ENCODE results near the gene KLRF1. TPM values are rescaled to one million over a fixed set of nuclear protein-coding genes. Genes with fewer than 3 reads are reported as not detected.

The KLRF1 gene
- total RNA-seq, 3 donors from 2014 or later (not counting 1 experiment from before 2014, with no cell fraction given): 364 to 424 (median 392) TPM

- Mint-ChIP-seq H3K9me3 (no peaks in the 10 kb centered on the region), H3K36me3 (peaks cover 14% of the 10 kb centered on the region), H3K27me3 (ENCODE audit: low read depth in 2 of 2) (no peaks in the 10 kb centered on the region), H3K4me3 (peak overlapping the region; percentile 100), H3K4me1 (peaks cover 16% of the 10 kb centered on the region in 2 donors), H3K27ac (peak overlapping the region in 1 of 2 donors; percentile 91)
- Histone ChIP-seq H3K4me1 (ENCODE audit: control insufficient read depth, insufficient read depth, low read length) (peaks cover 11% of the 10 kb centered on the region), H3K4me3 (ENCODE audit: low read length) (peak overlapping the region; percentile 88), H3K36me3 (ENCODE audit: control insufficient read depth, insufficient read depth, low read length) (peaks cover 21% of the 10 kb centered on the region), H3K27ac (ENCODE audit: low read length) (peak overlapping the region; percentile 85), H3K27me3 (ENCODE audit: control insufficient read depth, insufficient read depth, low read length) (no peaks in the 10 kb centered on the region), H3K9me3 (ENCODE audit: control insufficient read depth, insufficient read depth, low read length) (no peaks in the 10 kb centered on the region)
- peak in 2 of 3 donors; percentile 9 to 12 for ATAC-seq
- 50% methylated on average over 1 of the region's 5 CpGs for WGBS (ENCODE audit: insufficient coverage)
- no peak for DNase-seq
- no peak for TF ChIP-seq CTCF (IDR thresholded peaks at IDR 0.05)
- intact Hi-C loops (cut with micrococcal nuclease): loop anchor here (1.0 to 10.0 kb wide), 2 partner anchors 70 to 185 kb away; partner anchors contain the start of gene CD69
Measured at GRCh38 chr12:9829982-9830381, 2.7 kb downstream of the KLRF1 start.

- Mint-ChIP-seq H3K4me1 (peaks cover 2 to 3% of the 10 kb centered on the region in 2 donors), H3K36me3 (peaks cover 8% of the 10 kb centered on the region), H3K4me3 (peak overlapping the region; percentile 82), H3K27me3 (ENCODE audit: low read depth in 2 of 2) (no peaks in the 10 kb centered on the region), H3K9me3 (no peaks in the 10 kb centered on the region), H3K27ac (no peak overlapping the region)
- ATAC-seq: no peak
- H3K4me3 ChIP-seq (ENCODE audit: low read length): peak overlapping the region; percentile 88
- no peaks in the 10 kb centered on the region for H3K9me3 ChIP-seq (ENCODE audit: control insufficient read depth, insufficient read depth, low read length)
- peaks cover 32% of the 10 kb centered on the region for H3K36me3 ChIP-seq (ENCODE audit: control insufficient read depth, insufficient read depth, low read length)
- H3K27ac ChIP-seq (ENCODE audit: low read length): peak overlapping the region; percentile 61
- no peak for DNase-seq
- peaks cover 20% of the 10 kb centered on the region for H3K4me1 ChIP-seq (ENCODE audit: control insufficient read depth, insufficient read depth, low read length)
- no peaks in the 10 kb centered on the region for H3K27me3 ChIP-seq (ENCODE audit: control insufficient read depth, insufficient read depth, low read length)
- intact Hi-C loops (cut with micrococcal nuclease): no loop called here
- no peak for TF ChIP-seq CTCF (IDR thresholded peaks at IDR 0.05)
- no CpG with 5 or more reads among the region's 3 CpGs for WGBS (ENCODE audit: insufficient coverage)
Measured at GRCh38 chr12:9831720-9832119, 4.4 kb downstream of the KLRF1 start.

GRCh38 chr12:9843407-9843806, 16.1 kb downstream of the KLRF1 start:
- H3K27ac ChIP-seq (ENCODE audit: low read length): no peak overlapping the region
- Mint-ChIP-seq H3K27ac (peak overlapping the region in 1 of 2 donors; percentile 83), H3K27me3 (ENCODE audit: low read depth in 2 of 2) (no peaks in the 10 kb centered on the region), H3K36me3 (peaks cover 36% of the 10 kb centered on the region), H3K9me3 (no peaks in the 10 kb centered on the region), H3K4me1 (peaks cover 75 to 77% of the 10 kb centered on the region in 2 donors), H3K4me3 (no peak overlapping the region)
- H3K4me3 ChIP-seq (ENCODE audit: low read length): no peak overlapping the region
- DNase-seq: no peak
- H3K36me3 ChIP-seq (ENCODE audit: control insufficient read depth, insufficient read depth, low read length): peaks cover 53% of the 10 kb centered on the region
- WGBS (ENCODE audit: insufficient coverage): 57% methylated on average over 1 of the region's 3 CpGs
- H3K27me3 ChIP-seq (ENCODE audit: control insufficient read depth, insufficient read depth, low read length): no peaks in the 10 kb centered on the region
- no peak for TF ChIP-seq CTCF (IDR thresholded peaks at IDR 0.05)
- no peaks in the 10 kb centered on the region for H3K4me1 ChIP-seq (ENCODE audit: control insufficient read depth, insufficient read depth, low read length)
- no peaks in the 10 kb centered on the region for H3K9me3 ChIP-seq (ENCODE audit: control insufficient read depth, insufficient read depth, low read length)
- no peak for ATAC-seq
- intact Hi-C loops (cut with micrococcal nuclease): no loop called here

- peak overlapping the region in 1 of 2 donors; percentile 62 for H3K27ac Mint-ChIP-seq
- WGBS (ENCODE audit: insufficient coverage): 89% methylated on average over 5 of the region's 5 CpGs
- peak overlapping the region; percentile 53 for H3K4me3 Mint-ChIP-seq
Measured at GRCh38 chr12:9848899-9849298, 21.6 kb downstream of the KLRF1 start.

More at GRCh38 chr12:9848899-9849298, 21.6 kb downstream of the KLRF1 start:
- H3K36me3 ChIP-seq (ENCODE audit: control insufficient read depth, insufficient read depth, low read length): peaks cover 63% of the 10 kb centered on the region
- no peak for ATAC-seq
- no peaks in the 10 kb centered on the region for H3K9me3 ChIP-seq (ENCODE audit: control insufficient read depth, insufficient read depth, low read length)
- no peak for DNase-seq
- peaks cover 16% of the 10 kb centered on the region for H3K4me1 ChIP-seq (ENCODE audit: control insufficient read depth, insufficient read depth, low read length)
- H3K4me3 ChIP-seq (ENCODE audit: low read length): no peak overlapping the region
- Mint-ChIP-seq H3K9me3 (no peaks in the 10 kb centered on the region), H3K4me1 (peaks cover 81 to 84% of the 10 kb centered on the region in 2 donors), H3K27me3 (ENCODE audit: low read depth in 2 of 2) (no peaks in the 10 kb centered on the region), H3K36me3 (peaks cover 58% of the 10 kb centered on the region)
- no peaks in the 10 kb centered on the region for H3K27me3 ChIP-seq (ENCODE audit: control insufficient read depth, insufficient read depth, low read length)
- H3K27ac ChIP-seq (ENCODE audit: low read length): no peak overlapping the region
- no peak for TF ChIP-seq CTCF (IDR thresholded peaks at IDR 0.05)
- intact Hi-C loops (cut with micrococcal nuclease): no loop called here

All from natural killer cell (primary cell).